GM23338 (cell line): ENCODE data around the gene RORC. TPM values are rescaled to one million over a fixed set of nuclear protein-coding genes. Genes with fewer than 3 reads are reported as not detected.

Experiments used
- ATAC-seq: fragments of 200-7000 bp; cut with Tn5 transposase; 3 replicates; pipeline ENCODE4 v1.9.1; 2020
- DNase-seq: peaks from one replicate; pipeline ENCODE4 v3.0.0-alpha.2; 2015; ENCODE audit warnings: low spot score
- H2AFZ ChIP-seq: fragments of 200-600 bp; sonication (generic); 2 replicates; pipeline ENCODE4 v1.8.0; 2016; ENCODE audit warnings: antibody characterized with exemption, mild to moderate bottlenecking, moderate library complexity
- H3F3A ChIP-seq: fragments of 200-600 bp; sonication (generic); replicated peaks from 2 replicates; pipeline ENCODE4 v1.8.0; 2017; ENCODE audit warnings: antibody characterized with exemption, mixed run types, low read depth
- H3K27ac ChIP-seq: fragments of 200-600 bp; sonication (generic); 2 replicates; pipeline ENCODE4 v1.6.1; 2016; ENCODE audit warnings: low read depth
- H3K27me3 ChIP-seq: fragments of 200-600 bp; sonication (generic); 2 replicates; pipeline ENCODE4 v1.8.0; 2016; ENCODE audit warnings: mild to moderate bottlenecking, mixed run types, moderate library complexity; ENCODE audit not compliant: insufficient read depth
- H3K36me3 ChIP-seq: fragments of 200-600 bp; sonication (generic); 2 replicates; pipeline ENCODE4 v1.8.0; 2016; ENCODE audit warnings: mild to moderate bottlenecking; ENCODE audit not compliant: insufficient read depth
- H3K4me1 ChIP-seq: fragments of 200-600 bp; sonication (generic); 2 replicates; pipeline ENCODE4 v1.8.0; 2016; ENCODE audit warnings: mild to moderate bottlenecking, moderate library complexity; ENCODE audit not compliant: insufficient read depth
- H3K4me2 ChIP-seq: fragments of 200-600 bp; sonication (generic); 2 replicates; pipeline ENCODE4 v1.7.1; 2017; ENCODE audit warnings: mixed run types
- H3K4me3 ChIP-seq: fragments of 200-600 bp; sonication (generic); 2 replicates; pipeline ENCODE4 v1.6.1; 2016; ENCODE audit warnings: mixed run types
- H3K79me2 ChIP-seq: fragments of 200-600 bp; sonication (generic); replicated peaks from 2 replicates; pipeline ENCODE4 v1.8.0; 2017; ENCODE audit warnings: mild to moderate bottlenecking; ENCODE audit not compliant: insufficient read depth
- H3K9me2 ChIP-seq: fragments of 200-600 bp; sonication (generic); 2 replicates; pipeline ENCODE4 v1.8.0; 2017; ENCODE audit not compliant: insufficient read depth
- H4K20me1 ChIP-seq: fragments of 200-600 bp; sonication (generic); replicated peaks from 2 replicates; pipeline ENCODE4 v1.8.0; 2017; ENCODE audit warnings: mild to moderate bottlenecking; ENCODE audit not compliant: insufficient read depth
- H3K27ac Mint-ChIP-seq: 2 replicates; pipeline ENCODE4 v1.8.0; 2020; ENCODE audit warnings: inconsistent platforms, mild to moderate bottlenecking, moderate library complexity, mixed read lengths
- H3K27me3 Mint-ChIP-seq: 3 replicates; pipeline ENCODE4 v1.8.0; 2022; ENCODE audit warnings: low read depth, mild to moderate bottlenecking, moderate library complexity, mixed read lengths, inconsistent platforms; ENCODE audit not compliant: insufficient read depth, poor library complexity
- H3K36me3 Mint-ChIP-seq: 3 replicates; pipeline ENCODE4 v1.8.0; 2021; ENCODE audit warnings: low read depth, mild to moderate bottlenecking, inconsistent platforms, moderate library complexity, mixed read lengths
- H3K4me1 Mint-ChIP-seq: 3 replicates; pipeline ENCODE4 v1.8.0; 2020; ENCODE audit warnings: mild to moderate bottlenecking, inconsistent platforms, mixed read lengths
- H3K4me3 Mint-ChIP-seq: 3 replicates; pipeline ENCODE4 v1.8.0; 2021; ENCODE audit warnings: moderate library complexity, mild to moderate bottlenecking, inconsistent platforms, mixed read lengths
- H3K9me3 Mint-ChIP-seq: 3 replicates; pipeline ENCODE4 v1.8.0; 2020; ENCODE audit warnings: moderate library complexity, mild to moderate bottlenecking, inconsistent platforms, mixed read lengths
- CREB1 ChIP-seq: fragments of 250-450 bp; sonication (Bioruptor Pico); IDR thresholded peaks from 2 replicates; pipeline ENCODE4 v1.5.0; 2020; ENCODE audit warnings: low read depth, mild to moderate bottlenecking, moderate library complexity
- CTCF ChIP-seq, 2 experiments: fragments of 200-600 bp in 1 of 2; sonication (generic) in 1 of 2; conservative IDR thresholded peaks; 2 replicates each; pipeline versions ENCODE4 v1.5.1 to v1.6.1; 2016 to 2017; ENCODE audit warnings: antibody characterized with exemption in 2 of 2, low read depth in 2 of 2, mild to moderate bottlenecking in 2 of 2, moderate library complexity in 1 of 2
- ETS1 ChIP-seq: IDR thresholded peaks from 2 replicates; pipeline ENCODE4 v1.6.1; 2016; ENCODE audit warnings: antibody characterized with exemption
- EZH2phosphoT487 ChIP-seq: fragments of 200-600 bp; sonication (generic); IDR thresholded peaks from one replicate; pipeline ENCODE4 v1.8.1; 2018; ENCODE audit warnings: antibody characterized with exemption; ENCODE audit not compliant: unreplicated experiment
- JUNB ChIP-seq: IDR thresholded peaks from one replicate; pipeline ENCODE4 v1.6.1; 2016; ENCODE audit warnings: antibody characterized with exemption; ENCODE audit not compliant: unreplicated experiment
- POLR2AphosphoS5 ChIP-seq: IDR thresholded peaks from 2 replicates; pipeline ENCODE4 v1.6.1; 2016; ENCODE audit warnings: antibody characterized with exemption, low read depth
- REST ChIP-seq: IDR thresholded peaks from one replicate; pipeline ENCODE4 v1.6.1; 2018; ENCODE audit warnings: antibody characterized with exemption; ENCODE audit not compliant: unreplicated experiment
- STAT1 ChIP-seq: IDR thresholded peaks from one replicate; pipeline ENCODE4 v1.6.1; 2016; ENCODE audit warnings: antibody characterized with exemption; ENCODE audit not compliant: unreplicated experiment
- ZNF114 ChIP-seq: fragments of 250-450 bp; sonication (Bioruptor Pico); IDR thresholded peaks from 2 replicates; pipeline ENCODE4 v1.5.0; 2020; ENCODE audit warnings: mild to moderate bottlenecking, moderate library complexity
- polyA plus RNA-seq: library from polyadenylated mRNA; unstranded; fragments of >200 nt; fragmentation: Nextera tagmentation; extraction: Ambion mirVana; gene quantifications from 2 replicates; pipeline ENCODE4 v1.2.1, GENCODE V29; 2016
- total RNA-seq: library from RNA; depleted of rRNA; stranded (reverse); fragments of >200 nt; shearing (Covaris generic); gene quantifications from 2 replicates; pipeline ENCODE4 v1.2.3, GENCODE V29; 2014

Gene RORC
- total and polyA plus RNA-seq, 2 experiments from 2014 or later, result 0.29 to 0.97 TPM

GRCh38 chr1:151760597-151761385, 70.8 kb downstream of the RORC start:
- Histone ChIP-seq H3K4me3 (no peak overlapping the region), H2AFZ (no peak overlapping the region), H3K4me1 (peaks cover 5% of the 10 kb centered on the region; the same call in 1 of the 2 replicates), H3K4me2 (no peak overlapping the region), H3K27ac (no peak overlapping the region), H3K9me2 (no peaks in the 10 kb centered on the region), H3K36me3 (peaks cover 23% of the 10 kb centered on the region), H4K20me1 (no peaks in the 10 kb centered on the region), H3K79me2 (peaks cover 9% of the 10 kb centered on the region), H3F3A (no peaks in the 10 kb centered on the region), H3K27me3 (no peaks in the 10 kb centered on the region)
- Mint-ChIP-seq H3K4me1 (peaks cover 4% of the 10 kb centered on the region; the same call in 2 of the 3 replicates), H3K27me3 (peaks cover 4% of the 10 kb centered on the region), H3K36me3 (peaks cover 32% of the 10 kb centered on the region), H3K27ac (no peak overlapping the region), H3K4me3 (no peak overlapping the region), H3K9me3 (no peaks in the 10 kb centered on the region)
- ATAC-seq (no peak), DNase-seq (no peak)
- TF ChIP-seq STAT1 (no peak), REST (no peak), EZH2phosphoT487 (no peak), ZNF114 (CRISPR knock-in tag) (no peak), CREB1 (CRISPR knock-in tag) (no peak)

GRCh38 chr1:151759241-151759640, 72.4 kb downstream of the RORC start:
- Histone ChIP-seq H3F3A (no peaks in the 10 kb centered on the region), H3K4me1 (peaks cover 5% of the 10 kb centered on the region; the same call in 1 of the 2 replicates), H3K9me2 (no peaks in the 10 kb centered on the region), H3K79me2 (peaks cover 9% of the 10 kb centered on the region), H3K36me3 (peaks cover 23% of the 10 kb centered on the region), H3K4me2 (no peak overlapping the region), H3K4me3 (no peak overlapping the region), H4K20me1 (no peaks in the 10 kb centered on the region), H3K27ac (no peak overlapping the region), H2AFZ (no peak overlapping the region), H3K27me3 (no peaks in the 10 kb centered on the region)
- peaks cover 32% of the 10 kb centered on the region for H3K36me3 Mint-ChIP-seq
- H3K4me1 Mint-ChIP-seq, result peaks cover 2% of the 10 kb centered on the region; the same call in 2 of the 3 replicates
- no peak for TF ChIP-seq ETS1
- TF ChIP-seq JUNB, result no peak
- TF ChIP-seq REST, result no peak
- TF ChIP-seq ZNF114 (CRISPR knock-in tag), result no peak
- TF ChIP-seq CTCF (conservative IDR thresholded peaks at IDR 0.05; ENCODE audit: low read depth in 2 of 2), result no peak
- TF ChIP-seq CREB1 (CRISPR knock-in tag), result no peak
- no peak for TF ChIP-seq POLR2AphosphoS5
- H3K4me3 Mint-ChIP-seq, result no peak overlapping the region
- H3K27ac Mint-ChIP-seq, result no peak overlapping the region
- no peak for ATAC-seq
- no peaks in the 10 kb centered on the region for H3K9me3 Mint-ChIP-seq
- peaks cover 4% of the 10 kb centered on the region for H3K27me3 Mint-ChIP-seq
- DNase-seq, result no peak
